GM19193 (cell line): ENCODE data around the gene SLC22A8.

Experiments used
- POLR2A ChIP-seq: IDR thresholded peaks from 4 replicates; pipeline ENCODE4 v1.6.1; 2011; ENCODE audit not compliant: insufficient read depth, insufficient read length; ENCODE audit errors: extremely low read depth

The SLC22A8 gene

DNA sequence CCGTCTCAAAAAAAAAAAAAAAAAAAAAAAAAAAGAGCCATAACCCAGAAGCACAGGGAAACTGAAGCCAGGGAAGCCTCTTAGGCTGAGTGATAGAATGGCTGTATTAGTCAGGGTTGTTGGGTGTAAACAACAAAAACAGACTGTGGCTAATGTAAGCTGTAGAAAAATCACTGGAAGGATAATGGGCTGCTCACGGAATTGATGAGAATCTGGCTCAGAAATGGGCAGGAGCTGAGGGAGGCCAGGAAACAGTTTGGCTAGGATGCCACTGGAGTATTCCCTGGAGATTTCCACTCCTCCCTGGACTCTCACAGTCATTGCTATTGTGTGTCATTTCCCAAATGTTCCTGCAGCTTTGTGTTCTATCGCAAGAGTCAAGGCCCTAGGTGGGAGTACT, 53.2 kb downstream of the SLC22A8 start:
- no peak for TF ChIP-seq POLR2A

DNA sequence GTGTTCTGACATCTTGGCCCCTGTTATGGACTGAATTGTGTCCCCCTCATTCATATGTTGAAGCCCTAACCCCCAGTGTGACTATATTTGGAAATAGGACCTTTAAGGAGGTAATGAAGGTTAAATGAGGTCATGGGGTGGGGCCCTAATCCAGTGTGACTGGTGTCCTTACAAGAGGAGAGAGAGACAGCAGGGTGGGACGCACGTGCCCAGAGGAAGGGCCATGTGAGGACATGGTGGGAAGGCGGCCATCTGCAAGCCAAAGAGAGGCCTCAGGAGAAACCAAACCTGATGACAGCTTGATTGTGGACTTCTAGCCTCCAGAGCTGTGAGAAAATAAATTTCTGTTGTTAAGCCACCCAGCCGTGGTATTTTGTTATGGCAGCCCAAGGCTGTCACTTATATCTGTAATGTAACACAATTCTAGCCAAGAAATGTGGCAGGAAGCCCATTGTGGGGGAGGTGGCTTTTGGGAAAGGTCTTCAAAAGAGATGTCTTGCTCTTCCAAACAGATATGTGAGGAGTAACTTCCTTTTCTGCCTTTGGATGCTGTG, 54.5 kb downstream of the SLC22A8 start:
- no peak for TF ChIP-seq POLR2A

DNA sequence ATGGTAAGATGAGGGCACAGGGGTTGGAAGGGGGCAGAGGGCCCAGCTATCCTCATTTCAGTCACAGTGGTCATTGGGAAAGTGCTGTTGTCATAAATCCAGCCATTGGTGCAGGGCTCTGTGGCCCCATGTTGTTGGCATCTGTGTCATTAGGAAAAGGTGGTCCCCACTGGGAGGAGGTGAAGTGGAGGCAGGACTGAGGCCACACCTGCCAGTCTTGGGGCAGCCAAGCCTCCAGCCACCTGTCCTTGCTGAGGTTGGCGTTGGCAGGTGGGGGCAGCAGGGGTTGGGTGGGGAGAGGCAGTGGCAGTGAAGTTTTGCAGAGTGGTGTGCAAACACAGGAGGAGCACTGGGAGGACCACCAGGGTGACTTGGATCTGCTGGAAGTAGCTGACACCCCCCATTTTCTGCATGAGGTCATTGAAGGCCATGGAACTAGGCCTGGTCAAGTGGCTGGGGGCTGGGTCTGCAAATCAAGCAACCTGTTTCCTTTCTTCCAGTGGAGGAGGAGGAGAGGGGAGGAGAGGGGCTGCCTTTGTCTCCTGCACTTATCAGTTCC, 56.1 kb downstream of the SLC22A8 start:
- no peak for TF ChIP-seq POLR2A

DNA sequence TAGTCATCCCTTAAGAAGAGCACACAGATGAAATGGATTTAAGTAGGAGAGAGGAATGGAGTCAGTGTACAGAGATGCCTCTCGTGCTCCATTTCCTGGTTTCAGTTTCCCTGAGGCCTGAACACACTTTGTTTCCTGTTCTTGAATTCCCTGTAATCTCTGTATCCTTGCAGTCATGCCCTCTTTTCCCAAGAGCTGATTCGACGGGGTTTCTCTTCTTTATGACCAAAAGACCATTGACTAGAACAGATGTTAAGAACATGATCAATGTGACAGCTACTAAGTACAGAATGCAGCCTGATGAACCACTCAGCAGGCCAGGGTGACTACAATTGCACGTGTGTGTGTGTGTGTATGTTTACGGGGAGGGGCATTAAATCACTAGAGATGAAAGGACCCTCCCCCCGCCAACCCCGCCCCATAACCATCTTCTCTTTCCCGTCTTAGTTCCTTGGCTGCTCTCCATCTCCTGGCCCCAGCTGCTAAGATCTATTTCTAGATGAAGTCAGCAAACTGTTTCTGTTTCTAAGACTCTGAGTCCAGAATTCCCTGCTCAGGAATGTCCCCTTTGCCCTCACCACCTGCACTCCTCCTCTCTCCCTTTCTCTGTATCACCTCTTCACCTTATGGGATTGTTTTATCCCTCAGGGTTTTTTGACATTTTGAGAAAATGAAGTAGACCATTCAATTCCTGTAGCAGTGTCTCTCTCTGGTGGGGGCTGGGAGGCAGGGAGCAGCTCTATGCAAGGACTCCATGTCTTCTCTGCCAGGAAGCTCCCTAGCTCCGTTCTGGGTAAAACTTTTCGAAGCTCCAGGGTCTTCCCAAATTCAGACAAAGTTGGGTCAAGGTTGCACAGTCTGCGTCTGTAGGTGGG, 56.9 kb downstream of the SLC22A8 start:
- TF ChIP-seq POLR2A, result no peak

DNA sequence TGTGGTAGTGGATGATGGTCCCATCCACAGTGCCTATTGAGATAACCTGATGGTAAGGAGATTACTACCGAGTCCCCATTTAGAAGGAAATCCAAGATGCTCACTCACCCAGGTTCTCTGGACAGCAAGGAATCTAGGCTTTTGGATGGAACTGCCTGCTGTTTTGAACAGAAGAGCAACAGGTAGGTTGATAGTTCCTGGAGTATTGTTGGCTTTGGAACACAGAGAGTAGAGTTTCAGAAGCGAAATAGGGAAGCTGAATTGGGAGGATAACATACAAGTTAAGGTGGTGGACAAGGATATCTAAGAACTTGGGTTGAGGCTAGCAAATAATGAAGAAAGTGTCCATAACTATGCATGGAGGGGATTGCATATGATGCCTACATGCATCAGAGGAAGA, 58.5 kb downstream of the SLC22A8 start:
- no peak for TF ChIP-seq POLR2A

DNA sequence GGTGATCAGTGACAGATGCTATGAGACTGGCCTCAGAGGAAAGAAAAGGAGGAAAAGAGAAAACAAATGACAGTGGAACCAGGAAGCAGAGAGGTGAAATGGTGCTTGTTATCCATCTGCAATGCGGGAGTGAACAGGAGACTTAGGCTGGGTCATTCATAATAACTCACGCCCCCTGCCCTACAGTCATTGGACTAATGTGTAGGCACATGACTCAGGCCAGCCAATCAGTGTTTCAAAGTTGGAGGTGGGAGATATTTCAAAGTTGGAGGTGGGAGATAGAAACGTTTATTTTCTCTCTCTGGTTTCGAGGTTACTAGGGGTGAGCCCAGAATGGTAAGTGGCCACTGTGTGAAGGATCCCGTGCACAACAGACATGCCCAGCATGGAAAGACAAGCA, 61.2 kb downstream of the SLC22A8 start:
- no peak for TF ChIP-seq POLR2A

DNA sequence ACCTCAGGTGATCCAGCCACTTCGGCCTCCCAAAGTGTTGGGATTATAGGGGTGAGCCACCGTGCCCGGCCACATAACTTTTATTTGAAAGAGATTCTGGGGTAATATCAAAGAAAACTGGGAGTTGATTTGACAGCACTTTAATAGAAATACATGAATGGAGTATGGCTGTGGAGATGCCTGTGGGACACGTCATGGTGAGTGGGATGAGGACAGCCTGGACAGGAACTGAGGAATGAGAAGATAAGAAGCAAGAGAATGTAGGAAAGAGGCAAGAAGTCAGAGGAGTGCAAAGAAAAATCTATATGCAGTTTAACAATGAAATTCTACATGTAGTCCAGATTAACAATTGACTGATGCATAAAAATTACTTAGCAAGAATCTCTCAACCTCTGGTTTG, 61.8 kb downstream of the SLC22A8 start:
- TF ChIP-seq POLR2A, result no peak

DNA sequence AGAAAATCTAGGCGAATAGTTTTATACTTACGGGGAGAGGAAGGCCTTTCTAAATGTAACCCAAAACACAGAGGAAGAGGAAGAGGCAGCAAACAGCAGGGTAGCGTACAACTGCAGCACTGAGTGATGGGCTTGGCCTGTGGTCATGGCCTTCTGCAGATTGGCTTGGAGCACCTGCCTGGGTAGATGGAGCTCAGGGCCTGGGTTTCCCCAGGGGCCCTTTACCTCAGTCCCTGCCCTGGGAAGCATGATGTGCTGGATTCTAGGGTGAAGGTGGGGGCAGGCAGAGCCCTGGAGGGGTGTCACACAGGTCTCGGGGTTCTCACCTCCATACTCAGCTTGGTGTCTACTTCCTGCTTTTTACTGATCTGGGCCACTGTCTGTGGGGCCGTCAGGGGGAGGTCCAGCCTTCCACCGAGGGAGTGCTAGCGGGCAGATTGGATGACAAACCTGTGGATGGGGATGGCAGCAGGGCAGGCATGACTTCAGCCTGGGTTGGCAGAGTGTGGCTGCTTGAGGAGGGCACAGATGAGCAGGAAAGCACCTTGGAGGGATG, 66.8 kb downstream of the SLC22A8 start:
- TF ChIP-seq POLR2A, result no peak
